Fibroblast of skin of abdomen (primary cell): ENCODE measurements around the gene ROR1.
A peak's percentile ranks its signal among the peaks of the same experiment; 100 is the strongest.

Source experiments
- DNase-seq: peaks from one replicate; pipeline ENCODE4 v3.0.0-alpha.2; 2013

Gene ROR1

DNA sequence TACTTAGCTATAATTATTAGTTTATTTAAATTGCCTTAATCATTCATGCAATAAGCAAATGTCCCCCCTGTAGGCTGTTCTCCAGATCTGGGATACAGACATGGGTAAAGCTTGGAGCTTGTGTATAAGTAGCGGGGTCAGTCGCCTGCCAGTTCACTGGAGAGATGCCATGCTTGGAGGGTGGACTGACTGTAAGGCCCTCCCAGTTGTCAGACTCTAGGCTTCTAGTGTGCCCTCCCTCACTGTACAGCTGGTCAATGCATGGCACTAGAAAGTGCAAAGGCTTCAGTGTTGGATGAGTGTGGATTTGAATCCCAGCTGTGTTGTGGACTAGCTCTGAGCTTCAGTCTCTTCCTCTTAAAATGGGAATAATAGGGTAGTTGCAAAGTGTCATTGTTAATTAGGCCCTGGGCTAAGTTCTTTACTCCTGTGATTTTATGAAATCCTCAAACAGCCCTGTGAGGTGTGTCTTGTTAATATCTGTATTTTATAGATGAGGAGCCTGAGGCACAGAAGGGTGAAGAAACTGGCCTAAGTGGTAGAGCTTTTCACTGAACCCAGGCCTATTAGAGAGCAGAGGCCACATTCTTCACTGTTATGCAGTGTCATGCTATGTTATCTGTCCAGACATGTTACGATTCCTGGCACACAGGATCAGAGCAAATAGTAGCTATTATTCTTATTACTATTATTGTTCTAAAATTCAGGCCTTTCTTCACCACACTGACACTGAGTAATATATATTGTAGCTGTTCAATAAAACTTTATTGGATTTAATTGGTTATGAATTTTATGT, 85.9 kb downstream of the ROR1 start:
- DNase-seq = no peak

DNA sequence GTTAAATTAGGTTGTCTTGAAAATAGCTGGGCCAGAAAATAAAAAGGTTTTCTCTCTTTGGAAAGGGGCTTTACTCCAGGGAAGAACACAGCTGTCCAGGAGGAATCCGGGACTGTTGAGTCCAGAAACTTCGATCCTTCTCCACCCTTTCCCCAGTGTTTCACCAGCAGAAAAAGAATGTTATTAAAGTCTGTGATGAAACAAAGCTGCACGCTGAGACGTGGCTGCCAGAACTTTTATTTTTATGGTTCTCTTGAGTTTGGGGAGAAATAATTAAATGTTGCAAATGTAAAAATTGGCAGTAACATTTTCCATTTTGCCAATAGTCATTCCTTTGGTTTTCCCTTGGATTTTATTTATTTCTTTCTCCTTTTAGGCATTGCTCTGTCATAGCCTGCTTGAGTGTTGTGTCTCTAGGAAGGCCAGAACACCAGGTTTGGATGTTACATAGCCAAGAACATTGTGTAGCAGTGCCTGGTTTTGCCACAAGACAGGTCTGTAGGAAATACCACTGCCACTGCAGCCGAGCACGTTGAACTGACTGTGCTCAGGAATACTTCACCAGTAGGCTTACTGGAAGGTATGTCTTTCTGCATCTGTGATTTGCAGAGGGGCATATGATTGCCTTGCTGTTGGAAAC, 87.4 kb downstream of the ROR1 start:
- DNase-seq = no peak

DNA sequence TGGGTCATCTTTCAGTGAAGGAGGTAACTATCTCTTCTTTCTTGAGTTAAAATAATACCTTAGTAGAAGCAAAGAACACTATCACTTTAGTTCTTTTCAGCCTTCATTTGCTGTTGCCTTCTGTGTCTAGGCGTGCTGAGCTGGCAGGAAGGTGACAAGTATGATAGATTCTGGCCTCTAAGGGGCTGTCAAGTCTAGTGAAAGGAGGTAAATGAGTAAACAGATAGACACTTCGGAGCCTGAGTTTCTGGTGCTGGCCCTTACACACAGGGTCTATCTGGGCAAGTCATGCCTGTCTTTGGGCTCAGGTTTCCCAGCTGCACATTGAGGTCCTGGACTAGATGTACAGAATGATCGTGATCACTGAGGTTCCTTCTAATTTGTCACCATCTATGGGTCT, 89.3 kb downstream of the ROR1 start:
- no peak for DNase-seq

DNA sequence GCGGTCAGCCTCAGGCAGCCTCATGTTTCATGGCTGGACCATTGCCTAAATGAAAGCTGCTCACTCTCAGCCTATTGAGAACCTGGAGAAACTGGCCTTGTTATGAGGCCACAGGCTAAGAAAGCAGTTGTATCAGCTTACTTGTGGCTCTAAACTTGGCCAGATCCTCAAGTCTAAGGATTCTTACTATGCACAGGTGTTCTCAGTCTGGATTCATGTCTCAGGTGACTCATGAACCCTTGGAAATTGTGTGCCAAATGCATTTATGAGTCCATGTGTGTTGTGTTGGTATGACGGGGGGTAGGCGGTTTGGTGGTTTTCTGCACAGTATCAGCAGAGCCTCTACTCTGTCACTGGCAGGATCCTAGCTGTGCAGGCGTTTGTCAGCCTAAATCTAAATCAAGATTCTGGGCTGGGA, 90.4 kb downstream of the ROR1 start:
- no peak for DNase-seq

DNA sequence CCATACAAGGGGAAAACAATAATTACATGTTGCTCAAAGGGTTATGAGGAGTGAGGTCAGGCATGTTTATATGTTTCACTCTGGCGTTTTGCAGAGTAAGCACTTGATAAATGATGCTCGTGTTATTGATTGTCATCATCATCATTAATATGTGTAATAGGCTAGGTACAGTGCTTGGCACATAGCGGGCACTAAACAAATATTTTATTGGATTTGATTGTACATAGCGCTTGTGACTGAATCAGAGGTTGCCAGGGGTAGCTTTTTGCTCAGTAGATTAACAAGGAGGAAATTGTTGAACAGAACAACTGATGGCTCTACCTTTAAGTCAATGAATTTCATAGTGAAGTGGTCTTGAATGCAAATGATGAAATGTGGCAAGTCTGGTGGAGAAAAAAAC, 91.7 kb downstream of the ROR1 start:
- DNase-seq = no peak

DNA sequence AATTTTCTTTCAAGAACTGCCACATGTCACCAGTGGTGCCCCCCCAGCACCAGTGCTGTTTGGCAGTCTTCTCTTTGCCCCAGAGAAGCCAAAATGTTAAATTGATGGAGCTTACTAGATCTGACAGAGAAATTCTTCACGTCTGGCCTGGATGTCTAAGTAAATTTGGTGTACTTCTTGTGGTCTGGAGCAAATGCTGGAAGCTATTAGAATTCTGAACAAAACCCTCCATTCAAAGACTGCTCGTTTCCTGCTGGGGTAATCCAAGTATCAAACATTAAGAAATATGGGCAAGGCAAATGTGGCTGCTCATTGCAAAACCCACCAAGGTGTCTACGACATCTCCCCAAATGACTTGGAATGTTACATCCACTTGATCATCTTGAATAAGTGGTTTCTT, 92.3 kb downstream of the ROR1 start:
- DNase-seq = no peak

DNA sequence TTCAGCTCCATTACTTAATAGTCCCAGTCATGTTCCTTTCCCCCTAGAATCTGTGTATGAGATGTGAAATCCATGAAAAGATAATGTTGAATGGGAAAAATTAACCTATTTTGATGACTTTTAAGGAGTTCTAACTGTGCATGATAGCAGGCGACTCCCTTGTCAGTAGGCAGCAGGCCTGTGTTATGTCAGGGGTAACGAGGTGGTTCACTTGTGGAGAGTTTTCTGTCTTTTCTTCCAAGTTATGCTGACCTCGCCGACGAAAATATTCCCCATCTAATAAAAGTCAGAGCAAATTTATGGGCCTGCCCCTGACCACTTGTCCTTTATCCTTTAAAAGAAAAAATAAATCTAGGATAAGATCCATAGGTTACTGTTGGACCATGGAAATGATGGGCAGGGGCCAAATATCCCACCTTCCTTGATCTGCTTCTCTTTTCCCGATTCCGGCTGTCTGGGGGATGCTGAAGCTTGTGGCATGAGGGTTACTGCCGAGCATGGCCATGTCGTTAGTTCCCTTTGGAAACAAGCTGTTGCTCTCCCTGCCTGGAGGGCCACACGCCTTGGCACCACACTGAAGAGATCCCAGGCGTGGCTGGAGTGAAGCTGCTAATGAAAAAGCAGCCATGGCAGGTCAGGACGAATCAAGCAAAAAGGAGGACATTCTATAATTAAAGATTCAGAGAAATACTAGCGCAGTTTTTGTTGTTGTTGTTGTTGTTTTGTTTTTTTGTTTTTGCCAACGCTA, 93.8 kb downstream of the ROR1 start:
- no peak for DNase-seq

DNA sequence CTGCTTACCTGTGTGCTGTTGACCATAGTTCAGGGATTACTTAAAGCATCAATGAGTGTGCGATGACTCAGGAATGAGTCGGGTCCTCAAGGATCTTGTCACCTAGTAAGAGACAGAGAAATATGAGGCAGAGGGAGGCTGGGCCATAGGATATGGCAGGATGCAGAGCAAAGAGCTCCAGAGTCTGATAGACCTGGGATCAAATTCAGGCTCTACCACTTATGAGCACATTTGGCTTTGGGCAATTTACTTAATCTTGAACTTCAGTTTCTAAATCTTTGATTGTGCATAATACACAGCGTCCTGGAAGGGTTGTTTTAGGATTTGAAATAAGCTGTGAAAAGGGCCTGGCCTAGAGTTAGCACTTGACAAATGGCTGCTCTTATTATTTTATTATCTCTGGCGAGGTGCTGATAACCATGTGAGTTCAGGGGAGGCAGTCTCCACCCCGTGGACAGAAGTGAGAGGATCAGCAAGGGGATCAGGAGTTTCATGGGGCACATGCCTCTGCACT, 94.5 kb downstream of the ROR1 start:
- DNase-seq = no peak

DNA sequence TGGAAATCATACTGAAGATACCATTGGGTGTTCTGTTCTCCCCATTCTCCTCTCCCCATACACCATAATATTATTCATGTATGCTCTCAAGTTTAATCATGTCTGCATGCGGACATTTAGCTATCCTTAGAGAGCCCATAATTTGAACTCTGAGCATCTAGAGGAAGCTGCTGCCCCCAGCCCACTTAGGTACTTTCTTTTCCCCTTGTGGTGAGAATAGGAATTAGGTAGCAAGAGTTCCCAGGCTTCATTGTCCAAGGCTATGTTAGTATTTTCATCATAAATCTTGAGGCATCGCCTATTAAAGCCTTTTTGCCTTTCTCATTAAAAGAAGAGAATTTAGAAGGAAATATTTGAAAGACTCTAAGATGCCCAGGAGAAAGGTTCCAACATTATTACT, 96.3 kb downstream of the ROR1 start:
- DNase-seq = no peak

DNA sequence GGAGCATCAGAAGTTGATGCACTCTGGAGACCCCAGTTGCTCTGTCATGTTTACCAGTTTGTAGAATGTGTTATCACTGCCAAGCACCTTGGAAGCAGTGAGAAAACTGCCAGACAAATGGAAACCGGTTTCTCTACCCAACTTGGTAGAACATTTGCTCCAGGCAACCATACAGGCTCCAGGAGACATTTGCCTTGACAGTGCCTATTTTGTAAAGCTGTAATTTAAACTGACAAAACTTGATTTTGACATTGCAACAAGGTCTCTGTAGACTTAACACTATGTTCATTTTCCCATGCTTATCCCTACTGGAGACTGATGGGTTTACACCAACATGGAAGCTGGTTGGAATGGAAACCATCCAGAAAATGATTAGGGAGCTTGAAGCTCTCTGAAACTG, 97.6 kb downstream of the ROR1 start:
- no peak for DNase-seq

DNA sequence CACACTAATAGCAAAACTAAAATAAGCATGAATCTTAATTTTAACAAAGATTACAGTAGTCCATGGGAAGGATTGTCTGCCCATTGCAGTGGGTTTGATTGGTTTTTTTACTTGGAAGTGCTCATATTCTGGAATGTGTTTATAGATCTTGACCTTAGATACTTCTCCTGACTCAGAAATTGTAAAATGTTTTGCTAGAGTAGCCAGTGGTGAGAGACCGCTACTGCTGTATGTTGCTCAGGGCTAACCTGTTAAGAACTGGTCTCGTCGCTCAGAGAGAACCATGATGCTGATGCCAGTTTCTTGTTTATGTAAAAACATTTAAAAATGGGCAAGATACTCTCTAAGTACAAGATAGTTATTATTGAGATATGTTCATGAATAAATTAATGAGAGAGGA, 99.9 kb downstream of the ROR1 start:
- DNase-seq = no peak

DNA sequence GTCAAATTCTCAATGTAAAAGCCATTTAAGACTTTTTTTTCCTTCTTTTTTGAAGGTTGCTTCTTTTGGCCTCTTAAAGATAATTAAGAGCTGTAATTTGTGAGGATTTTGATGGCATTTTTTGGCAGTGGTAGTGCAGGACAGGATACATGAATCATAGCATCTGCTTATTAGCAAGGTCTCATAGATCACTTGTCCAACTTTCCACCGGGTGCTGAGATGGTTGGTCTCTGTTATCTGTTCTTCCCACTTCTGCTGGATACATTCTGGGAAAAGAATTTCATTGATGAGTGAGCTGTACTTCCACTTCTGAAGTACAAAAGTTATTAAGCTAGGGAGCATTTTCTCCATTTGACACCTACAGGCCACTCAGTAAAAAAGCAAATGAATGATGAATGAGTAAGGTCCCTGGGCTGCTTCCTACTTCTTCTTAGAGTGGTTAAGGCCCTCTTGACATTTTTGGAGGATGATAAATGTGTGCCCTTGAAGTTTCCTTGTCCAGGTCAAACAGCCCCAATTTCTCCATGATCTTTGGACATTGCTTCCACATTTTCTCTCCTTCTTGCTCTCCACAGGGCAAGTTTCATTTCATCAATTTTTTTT, 100.6 kb downstream of the ROR1 start:
- DNase-seq = peak; percentile 57

DNA sequence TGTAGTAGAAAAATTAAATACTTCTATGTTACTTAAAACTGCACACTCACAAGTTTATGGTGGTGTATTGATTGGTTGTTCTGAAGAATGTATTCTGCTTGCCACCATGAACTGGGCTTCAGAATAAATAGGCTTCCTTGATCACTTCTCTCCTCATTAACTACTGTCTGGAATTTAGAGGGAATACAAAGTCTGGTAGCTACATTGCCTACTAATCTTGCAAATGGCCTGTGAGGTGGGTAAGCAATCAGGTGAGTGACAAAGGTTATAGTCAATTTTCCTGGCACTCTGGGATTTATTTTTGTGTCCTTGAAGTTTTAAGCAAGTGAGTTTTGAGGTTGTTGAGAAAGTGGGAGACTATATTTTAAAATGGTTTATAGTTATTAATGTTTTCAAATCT, 101.8 kb downstream of the ROR1 start:
- DNase-seq = no peak

DNA sequence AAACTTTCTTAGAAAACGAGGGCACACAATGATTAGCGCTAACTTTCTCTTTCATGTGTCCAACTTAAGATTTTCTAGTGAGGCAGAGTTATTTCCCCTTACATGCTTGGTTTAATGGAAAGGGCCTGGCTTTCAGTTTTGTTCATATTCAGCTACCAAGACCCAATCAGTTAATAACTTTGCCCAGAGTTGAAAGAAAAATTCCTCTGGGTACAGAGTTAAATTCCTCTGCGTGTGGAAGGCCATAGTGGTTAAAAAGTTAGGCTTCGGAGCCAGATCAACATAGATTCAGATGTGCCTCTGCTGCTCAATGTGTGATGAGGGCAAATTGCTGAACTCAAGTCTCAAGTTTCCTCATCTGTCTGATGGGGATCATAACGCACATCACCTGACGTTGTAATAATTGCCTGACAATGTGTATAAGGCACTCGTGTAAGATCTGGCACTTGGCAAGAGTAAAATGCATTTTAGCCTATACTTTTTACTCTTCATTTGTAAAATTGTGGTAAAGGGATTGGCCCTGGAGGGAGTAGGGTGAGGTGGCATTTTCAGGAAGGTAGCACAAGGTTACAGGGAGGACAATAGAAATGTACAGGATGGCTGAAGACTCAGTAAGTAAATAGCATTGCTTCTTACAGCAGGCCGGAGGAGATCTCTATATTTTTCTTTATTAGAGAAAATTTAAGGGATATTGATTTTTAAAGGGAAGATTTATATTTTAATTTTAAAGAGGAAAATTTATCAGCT, 103.4 kb downstream of the ROR1 start:
- no peak for DNase-seq

DNA sequence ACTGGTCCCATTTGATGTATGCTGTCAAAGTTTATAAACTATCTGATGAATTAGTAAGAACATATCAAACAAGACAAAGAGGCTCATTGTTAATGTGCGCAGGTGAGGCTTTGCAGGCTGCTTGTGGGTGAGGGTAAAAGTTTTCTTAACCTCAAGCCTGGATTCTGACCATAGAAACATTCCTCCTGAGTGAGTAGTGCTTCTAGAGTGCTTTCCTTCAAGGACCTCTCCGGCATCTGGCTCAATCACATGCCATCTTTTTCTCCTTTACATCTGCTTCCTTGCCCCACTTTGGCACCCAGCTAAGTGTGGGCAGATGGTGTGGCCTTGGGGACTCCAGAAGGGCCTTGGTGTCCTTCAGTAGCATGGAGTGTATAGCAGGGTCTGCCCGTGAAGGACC, 104.0 kb downstream of the ROR1 start:
- peak; percentile 50 for DNase-seq

DNA sequence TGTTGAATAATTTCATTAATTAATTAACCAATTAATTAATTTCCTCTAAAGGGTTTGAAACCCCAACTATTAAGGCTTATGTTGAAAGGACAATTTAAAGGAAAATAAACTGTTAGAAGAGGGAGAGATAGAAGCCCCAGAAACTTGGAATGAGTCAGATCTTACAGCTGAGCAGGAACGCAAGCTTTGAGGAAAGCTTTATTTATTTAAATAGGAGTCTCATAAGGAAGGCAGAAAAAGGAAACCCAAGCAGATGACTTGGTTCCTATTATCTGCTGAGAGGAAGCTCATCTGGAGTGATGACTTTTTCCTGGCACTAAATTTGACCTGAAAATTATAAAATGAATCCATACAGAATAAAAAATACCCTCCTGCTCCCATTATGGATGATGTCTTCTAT, 105.1 kb downstream of the ROR1 start:
- DNase-seq = no peak

DNA sequence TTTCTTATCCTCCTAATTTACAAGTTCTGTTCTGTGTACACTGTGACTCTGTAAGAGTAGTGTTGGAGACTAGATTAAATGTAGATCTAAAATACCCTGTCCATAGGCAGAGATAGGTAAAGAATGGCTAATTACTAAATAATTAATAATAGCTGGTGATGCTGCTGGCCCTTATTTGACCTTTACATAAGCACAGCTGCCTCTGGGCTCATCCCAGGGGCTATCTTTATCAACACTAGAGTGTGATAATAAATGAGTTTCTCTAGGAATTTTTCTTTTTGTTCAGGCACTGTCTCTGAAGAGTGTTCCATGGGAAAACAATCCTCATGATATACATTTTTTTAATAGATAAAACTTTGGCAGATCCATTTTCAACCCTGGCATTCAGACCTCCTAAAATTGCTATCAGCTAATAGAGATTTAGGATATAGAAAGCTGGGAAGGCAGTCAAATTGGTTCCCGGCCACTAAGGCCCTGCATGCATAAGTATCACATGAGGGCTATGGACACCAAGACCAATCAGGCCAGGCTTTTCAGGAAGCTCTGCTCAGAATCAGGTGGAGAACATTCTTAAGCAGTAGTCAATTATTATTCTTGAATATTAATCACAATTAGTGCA, 107.2 kb downstream of the ROR1 start:
- no peak for DNase-seq

DNA sequence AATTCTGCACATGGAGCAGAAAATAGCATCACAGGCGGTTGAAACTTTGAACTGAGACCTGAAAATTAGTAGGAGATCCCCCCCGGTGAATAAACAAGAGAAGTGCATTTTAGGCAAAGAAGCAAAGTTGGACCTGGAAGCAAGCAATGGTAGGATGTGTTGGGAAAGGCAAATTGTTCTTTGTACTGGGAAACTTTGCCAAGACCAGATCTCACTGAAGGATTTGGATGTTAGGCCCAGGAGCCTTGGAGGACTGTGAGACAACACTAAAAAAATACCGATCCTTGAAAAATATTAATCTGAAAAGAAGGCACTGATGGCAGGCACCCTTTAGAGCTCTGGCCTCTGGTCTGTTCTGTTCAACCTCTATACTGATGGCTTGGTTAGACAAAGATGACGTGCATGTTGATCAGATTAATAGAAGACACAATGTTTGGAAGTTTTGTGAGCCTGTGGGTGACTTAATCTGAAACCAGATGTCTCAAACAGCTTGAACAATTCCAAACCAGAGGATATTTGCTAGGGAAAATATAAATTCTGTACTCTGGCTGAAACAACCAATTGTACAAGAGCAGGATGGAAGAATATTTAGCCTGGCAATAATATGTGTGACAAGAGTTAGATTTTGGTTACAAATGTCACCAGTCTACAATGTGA, 108.4 kb downstream of the ROR1 start:
- DNase-seq = no peak

DNA sequence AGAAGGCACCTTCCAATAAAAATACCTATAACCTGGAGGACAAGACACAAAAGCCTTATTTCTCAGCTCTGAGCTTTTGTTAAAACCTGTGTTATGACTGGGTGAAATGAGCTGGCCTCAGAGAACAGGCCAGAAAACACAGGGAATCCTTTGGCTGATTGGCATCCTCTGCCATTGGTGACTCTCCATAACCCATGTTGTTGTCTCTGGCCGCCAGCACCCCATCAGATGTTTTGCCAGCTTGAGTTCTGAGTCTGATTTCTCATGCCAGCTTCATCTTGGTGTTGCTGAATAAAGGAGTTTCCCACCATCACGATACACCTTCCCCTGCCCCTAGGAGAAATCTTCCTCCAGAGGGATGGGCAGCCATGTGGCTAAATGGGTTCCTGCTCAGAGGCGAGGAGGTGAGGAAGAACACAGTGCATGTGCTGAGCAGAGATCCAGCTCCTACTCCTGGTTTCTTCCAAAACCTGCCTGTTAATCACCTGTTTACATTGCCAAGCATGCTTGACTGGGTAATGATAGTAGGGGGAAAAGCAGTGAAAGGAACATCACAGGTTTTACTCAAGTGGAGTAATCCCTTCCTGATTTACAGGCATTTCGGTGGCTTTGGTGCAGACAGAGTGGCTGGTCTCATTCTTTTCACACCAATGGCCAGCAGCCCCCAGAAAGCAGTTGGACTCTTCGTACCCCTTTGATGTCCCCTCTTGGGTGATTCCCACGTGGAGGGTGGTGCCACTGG, 109.8 kb downstream of the ROR1 start:
- DNase-seq = no peak

DNA sequence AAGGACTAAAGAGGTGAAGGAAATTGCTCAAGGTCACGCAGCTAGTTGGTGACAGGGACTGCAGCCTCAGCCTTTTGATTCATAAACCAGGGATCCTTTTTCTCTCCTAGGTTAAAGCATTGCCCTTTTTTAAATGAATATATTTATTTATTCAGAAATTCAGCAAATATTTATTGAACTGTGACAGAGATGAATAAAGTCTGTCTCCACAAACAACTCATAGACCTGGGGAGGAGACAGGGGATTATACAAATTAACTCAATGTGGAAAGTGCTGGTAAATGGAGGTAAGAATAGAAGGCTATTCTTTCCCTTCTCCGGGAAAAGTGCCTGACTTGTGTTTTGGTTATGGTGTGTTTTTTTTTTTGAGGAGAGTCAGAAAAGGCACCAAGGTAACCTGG, 110.7 kb downstream of the ROR1 start:
- no peak for DNase-seq

DNA sequence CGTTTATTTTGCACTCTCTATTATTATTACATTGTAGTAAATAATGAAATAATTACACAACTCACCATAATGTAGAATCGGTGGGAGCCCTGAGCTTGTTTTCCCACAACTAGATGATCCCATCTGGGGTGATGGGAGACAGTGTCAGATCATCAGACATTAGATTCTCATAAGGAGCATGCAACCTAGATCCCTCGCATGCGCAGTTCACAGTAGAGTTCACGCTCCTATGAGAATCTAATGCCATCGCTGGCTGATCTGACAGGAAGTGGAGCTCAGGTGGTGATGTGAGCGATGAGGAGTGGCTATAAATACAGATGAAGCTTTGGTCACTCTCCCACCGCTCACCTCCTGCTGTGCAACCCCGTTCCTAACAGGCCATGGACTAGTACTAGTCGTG, 112.1 kb downstream of the ROR1 start:
- no peak for DNase-seq
